ENCODE measurements around the gene NKAIN4.
"Not testable (repeated sequence)": the region's sequence is repeated elsewhere in the genome, so short reads cannot be mapped to it uniquely, and the experiment has no call there.

Gene NKAIN4

GRCh38 chr20:63234693-63235398, 19.4 kb downstream of the NKAIN4 start:
- DNase-seq, result no peak

GRCh38 chr20:63233924-63234323, 20.3 kb downstream of the NKAIN4 start:
- DNase-seq, result no peak

- DNase-seq, result no peak
Measured at GRCh38 chr20:63233061-63233344, 21.3 kb downstream of the NKAIN4 start.

GRCh38 chr20:63232235-63233060, 21.8 kb downstream of the NKAIN4 start:
- DNase-seq, result no peak

GRCh38 chr20:63230800-63231268, 23.4 kb downstream of the NKAIN4 start:
- DNase-seq, result no peak

GRCh38 chr20:63228806-63229205, 25.5 kb downstream of the NKAIN4 start:
- DNase-seq, result no peak

GRCh38 chr20:63227260-63227659, 27.0 kb downstream of the NKAIN4 start:
- no peak for DNase-seq

GRCh38 chr20:63226042-63226943, 28.0 kb downstream of the NKAIN4 start:
- DNase-seq, result no peak

- DNase-seq, result no peak
Measured at GRCh38 chr20:63225082-63225454, 29.2 kb downstream of the NKAIN4 start.

- DNase-seq, result no peak
Measured at GRCh38 chr20:63224412-63225081, 29.7 kb downstream of the NKAIN4 start.

GRCh38 chr20:63223826-63224207, 30.4 kb downstream of the NKAIN4 start:
- DNase-seq, result no peak

- peak in 1 of 2 experiments; percentile 26 for DNase-seq
Measured at GRCh38 chr20:63223121-63223825, 31.0 kb downstream of the NKAIN4 start.

- DNase-seq, result no peak
Measured at GRCh38 chr20:63222541-63222940, 31.7 kb downstream of the NKAIN4 start.

GRCh38 chr20:63221400-63222053, 32.7 kb downstream of the NKAIN4 start:
- not testable (repeated sequence) for DNase-seq

- no peak for DNase-seq
Measured at GRCh38 chr20:63220696-63221399, 33.4 kb downstream of the NKAIN4 start.

- DNase-seq, result no peak
Measured at GRCh38 chr20:63219866-63220521, 34.3 kb downstream of the NKAIN4 start.

- no peak for DNase-seq
Measured at GRCh38 chr20:63219447-63219821, 34.8 kb downstream of the NKAIN4 start.

GRCh38 chr20:63218701-63219446, 35.4 kb downstream of the NKAIN4 start:
- no peak for DNase-seq

- no peak for DNase-seq
Measured at GRCh38 chr20:63217706-63218105, 36.6 kb downstream of the NKAIN4 start.

Data from AML-193 (cell line).